Uterus (tissue), 2 donors: Measurements from ENCODE around the gene ADAMTS18.

Source experiments
- CTCF ChIP-seq, 4 experiments: fragments of 200-600 bp in 2 of 4; fragments of 450-650 bp in 2 of 4; sonication (generic) in 2 of 4; IDR thresholded peaks; one replicate each; pipeline ENCODE4 v1.5.1; 2016 to 2019; ENCODE audit warnings: antibody characterized with exemption in 4 of 4, mild to moderate bottlenecking in 2 of 4, moderate library complexity in 1 of 4
- POLR2A ChIP-seq, 2 donors: fragments of 450-650 bp; IDR thresholded peaks; one replicate each; pipeline ENCODE4 v1.6.1; 2016; ENCODE audit warnings: antibody characterized with exemption in 2 of 2, mild to moderate bottlenecking in 1 of 2, moderate library complexity in 1 of 2

GRCh38 chr16:77470851-77471250, 36.0 kb upstream of the ADAMTS18 start:
- TF ChIP-seq POLR2A (IDR thresholded peaks at IDR 0.05): no peak
- no peak for TF ChIP-seq CTCF (IDR thresholded peaks at IDR 0.05)
